ENCODE measurements around the gene MEIG1.
"Not testable (repeated sequence)": the region's sequence is repeated elsewhere in the genome, so short reads cannot be mapped to it uniquely, and the experiment has no call there.

The MEIG1 gene

GRCh38 chr10:14945108-14945507, 14.1 kb upstream of the MEIG1 start:
- TF ChIP-seq POLR2A (IDR thresholded peaks at IDR 0.05; ENCODE audit: low read depth, low read length): no peak
- DNase-seq (ENCODE audit: insufficient read length, low spot score) (no peak), FAIRE-seq (no peak)

- DNase-seq (ENCODE audit: insufficient read length, low spot score) (no peak), FAIRE-seq (no peak)
- no peak for TF ChIP-seq POLR2A (IDR thresholded peaks at IDR 0.05; ENCODE audit: low read depth, low read length)
Observed at GRCh38 chr10:14947268-14947667, 11.9 kb upstream of the MEIG1 start.

- TF ChIP-seq POLR2A (IDR thresholded peaks at IDR 0.05; ENCODE audit: low read depth, low read length): no peak
- FAIRE-seq: no peak
- DNase-seq (ENCODE audit: insufficient read length, low spot score): no peak
Observed at GRCh38 chr10:14949291-14949690, 9.9 kb upstream of the MEIG1 start.

- DNase-seq (ENCODE audit: insufficient read length, low spot score): no peak
- FAIRE-seq: no peak
- TF ChIP-seq POLR2A (IDR thresholded peaks at IDR 0.05; ENCODE audit: low read depth, low read length): no peak
Observed at GRCh38 chr10:14952851-14953423, 6.3 kb upstream of the MEIG1 start.

- TF ChIP-seq POLR2A (IDR thresholded peaks at IDR 0.05; ENCODE audit: low read depth, low read length): no peak
- peak; percentile 52 for DNase-seq (ENCODE audit: insufficient read length, low spot score)
- no peak for FAIRE-seq
Observed at GRCh38 chr10:14953424-14954000, 5.7 kb upstream of the MEIG1 start.

GRCh38 chr10:14954001-14954770, 5.0 kb upstream of the MEIG1 start, which contains the start of gene DCLRE1C:
Gene DCLRE1C, minus strand, starts transcription at chr10:14954096. Its CDS starts 86 bp downstream, at chr10:14954010.
- DNase-seq (ENCODE audit: insufficient read length, low spot score) (peak; percentile 88), FAIRE-seq (no peak)
- TF ChIP-seq POLR2A (IDR thresholded peaks at IDR 0.05; ENCODE audit: low read depth, low read length): peak; percentile 53

GRCh38 chr10:14954934-14955333, 4.3 kb upstream of the MEIG1 start:
- no peak for FAIRE-seq
- no peak for DNase-seq (ENCODE audit: insufficient read length, low spot score)
- no peak for TF ChIP-seq POLR2A (IDR thresholded peaks at IDR 0.05; ENCODE audit: low read depth, low read length)

GRCh38 chr10:14958872-14959220, 342 bp upstream of the MEIG1 start:
- FAIRE-seq: no peak
- DNase-seq (ENCODE audit: insufficient read length, low spot score): no peak
- TF ChIP-seq POLR2A (IDR thresholded peaks at IDR 0.05; ENCODE audit: low read depth, low read length): no peak

GRCh38 chr10:14967897-14968296, 8.7 kb downstream of the MEIG1 start:
- no peak for FAIRE-seq
- no peak for TF ChIP-seq POLR2A (IDR thresholded peaks at IDR 0.05; ENCODE audit: low read depth, low read length)
- no peak for DNase-seq (ENCODE audit: insufficient read length, low spot score)

- no peak for DNase-seq (ENCODE audit: insufficient read length, low spot score)
- FAIRE-seq: no peak
- TF ChIP-seq POLR2A (IDR thresholded peaks at IDR 0.05; ENCODE audit: low read depth, low read length): no peak
Observed at GRCh38 chr10:14971867-14972448, 12.8 kb downstream of the MEIG1 start.

- not testable (repeated sequence) for FAIRE-seq; DNase-seq (ENCODE audit: insufficient read length, low spot score)
Observed at GRCh38 chr10:14974153-14974998, 15.2 kb downstream of the MEIG1 start.

- no peak for TF ChIP-seq POLR2A (IDR thresholded peaks at IDR 0.05; ENCODE audit: low read depth, low read length)
- DNase-seq (ENCODE audit: insufficient read length, low spot score) (no peak), FAIRE-seq (no peak)
Observed at GRCh38 chr10:14975672-14976273, 16.6 kb downstream of the MEIG1 start.

GRCh38 chr10:14982744-14983143, 23.6 kb downstream of the MEIG1 start:
- FAIRE-seq: no peak
- no peak for TF ChIP-seq POLR2A (IDR thresholded peaks at IDR 0.05; ENCODE audit: low read depth, low read length)
- no peak for DNase-seq (ENCODE audit: insufficient read length, low spot score)

- not testable (repeated sequence) for FAIRE-seq
Observed at GRCh38 chr10:14989552-14989951, 30.4 kb downstream of the MEIG1 start.

GRCh38 chr10:14991035-14991749, 32.0 kb downstream of the MEIG1 start:
- not testable (repeated sequence) for DNase-seq (ENCODE audit: insufficient read length, low spot score); FAIRE-seq

More at GRCh38 chr10:14989552-14989951, 30.4 kb downstream of the MEIG1 start:
- DNase-seq (ENCODE audit: insufficient read length, low spot score): not testable (repeated sequence)

GRCh38 chr10:14992336-14992735, 33.1 kb downstream of the MEIG1 start:
- not testable (repeated sequence) for FAIRE-seq; DNase-seq (ENCODE audit: insufficient read length, low spot score)

GRCh38 chr10:14993500-14994455, 34.6 kb downstream of the MEIG1 start:
- DNase-seq (ENCODE audit: insufficient read length, low spot score); FAIRE-seq: not testable (repeated sequence)
